ENCODE measurements around the gene TNS3.
"Not testable (repeated sequence)": the region's sequence is repeated elsewhere in the genome, so short reads cannot be mapped to it uniquely, and the experiment has no call there.

Gene TNS3

DNA sequence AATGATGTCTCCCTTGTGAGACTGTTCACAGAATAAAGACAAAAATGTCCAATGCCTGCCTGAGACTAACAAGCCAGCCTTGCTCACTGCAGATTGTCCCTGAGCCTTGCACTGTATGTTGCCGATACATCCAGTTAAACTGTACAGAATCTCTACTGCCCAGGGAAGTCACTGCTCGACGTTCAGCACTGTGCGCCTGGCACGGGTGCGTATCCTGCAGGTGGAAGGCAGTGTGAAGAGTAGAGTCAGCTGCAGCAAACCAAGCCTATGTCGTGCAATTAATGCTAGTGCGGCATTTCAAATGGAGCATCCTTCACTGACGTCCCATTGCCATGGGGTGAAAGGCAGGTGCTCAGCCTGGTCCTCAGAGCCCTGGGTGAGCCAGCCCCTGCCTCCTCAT is 132.9 kb downstream of the TNS3 start:
- H3K4me3 ChIP-seq (ENCODE audit: low read length): no peak overlapping the region
- no peak for DNase-seq (ENCODE audit: low read depth, low spot score)

DNA sequence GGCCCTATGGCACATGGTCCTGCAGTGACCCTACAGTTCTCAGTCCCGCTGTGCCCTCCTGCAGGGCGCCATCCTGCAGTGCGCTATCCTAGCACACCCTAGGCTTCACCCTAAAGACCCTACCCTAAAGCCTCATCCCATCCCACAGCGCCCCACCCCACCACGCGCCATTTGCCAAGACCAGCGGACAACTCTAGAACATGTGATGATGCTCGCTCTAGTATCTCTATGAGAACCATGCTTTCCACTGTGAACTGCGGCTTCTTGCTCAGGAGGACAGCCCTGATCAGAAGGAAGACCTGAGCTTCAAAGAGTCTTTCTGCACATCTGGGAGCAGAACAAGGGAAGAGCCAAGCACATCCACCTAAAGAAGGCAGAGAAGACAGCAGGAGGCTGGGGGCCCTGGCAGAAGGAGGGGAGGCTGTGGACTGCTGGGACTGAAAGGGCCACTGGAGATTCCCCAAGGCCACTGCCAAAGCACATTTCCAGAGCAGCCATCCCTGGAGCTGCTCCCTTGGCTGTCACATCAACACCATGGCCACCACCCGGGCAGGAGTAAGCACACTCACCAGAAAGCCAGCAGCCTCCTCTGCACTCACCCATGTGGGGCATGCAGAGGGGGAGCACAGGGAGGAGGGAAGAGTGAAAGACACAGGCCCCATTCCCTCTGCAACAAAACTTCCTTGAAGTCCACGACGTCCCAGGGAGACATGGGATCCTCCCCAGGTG is 134.1 kb downstream of the TNS3 start:
- DNase-seq (ENCODE audit: low read depth, low spot score): no peak
- H3K4me3 ChIP-seq (ENCODE audit: low read length): no peak overlapping the region

- no peak for DNase-seq (ENCODE audit: low read depth, low spot score)
- H3K4me3 ChIP-seq (ENCODE audit: low read length): no peak overlapping the region
These were observed 134.9 kb downstream of the TNS3 start for GRCh38 chr7:47446871-47447466.

DNA sequence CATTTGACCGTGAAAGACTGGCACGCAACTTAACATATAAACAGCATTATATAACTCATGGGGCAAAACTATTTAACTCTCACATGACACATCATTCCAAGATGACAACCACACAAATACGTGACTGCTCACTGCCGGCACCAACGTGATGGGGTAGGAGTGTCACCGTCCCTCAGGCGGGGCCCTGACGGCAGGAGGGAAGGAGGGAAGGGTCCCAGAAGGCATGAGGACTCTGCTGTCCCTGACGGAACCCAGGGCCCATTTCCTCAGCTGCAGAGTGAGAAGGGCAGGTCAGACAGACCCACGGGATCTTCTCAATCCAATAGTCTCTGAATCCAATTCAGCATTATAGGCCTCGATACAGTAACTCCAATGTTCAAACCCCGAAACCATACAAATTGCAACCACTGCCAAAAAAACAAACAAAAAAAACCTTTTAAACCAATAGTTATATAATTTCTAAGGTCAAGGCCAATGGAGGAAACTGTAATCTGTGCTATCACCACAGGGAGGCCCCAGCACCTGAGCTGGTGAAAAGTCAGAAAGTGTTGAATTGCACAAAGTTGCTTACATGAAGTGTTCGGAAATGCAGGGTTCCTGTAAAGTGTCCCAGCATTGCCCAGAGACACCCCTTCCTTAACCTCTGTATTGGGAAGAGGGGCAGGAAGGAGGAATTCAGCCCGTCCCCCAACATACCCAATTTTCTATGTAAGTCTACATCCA is 137.4 kb downstream of the TNS3 start:
- H3K4me3 ChIP-seq (ENCODE audit: low read length): no peak overlapping the region
- DNase-seq (ENCODE audit: low read depth, low spot score): no peak

GRCh38 chr7:47443049-47443448 is 138.9 kb downstream of the TNS3 start:
- DNase-seq (ENCODE audit: low read depth, low spot score): no peak

GRCh38 chr7:47442605-47442865 is 139.4 kb downstream of the TNS3 start:
- no peak for DNase-seq (ENCODE audit: low read depth, low spot score)
- H3K4me3 ChIP-seq (ENCODE audit: low read length): no peak overlapping the region

More at GRCh38 chr7:47443049-47443448, 138.9 kb downstream of the TNS3 start:
- H3K4me3 ChIP-seq (ENCODE audit: low read length): no peak overlapping the region

GRCh38 chr7:47441796-47442604 is 139.9 kb downstream of the TNS3 start:
- no peak for DNase-seq (ENCODE audit: low read depth, low spot score)
- no peak overlapping the region for H3K4me3 ChIP-seq (ENCODE audit: low read length)

DNA sequence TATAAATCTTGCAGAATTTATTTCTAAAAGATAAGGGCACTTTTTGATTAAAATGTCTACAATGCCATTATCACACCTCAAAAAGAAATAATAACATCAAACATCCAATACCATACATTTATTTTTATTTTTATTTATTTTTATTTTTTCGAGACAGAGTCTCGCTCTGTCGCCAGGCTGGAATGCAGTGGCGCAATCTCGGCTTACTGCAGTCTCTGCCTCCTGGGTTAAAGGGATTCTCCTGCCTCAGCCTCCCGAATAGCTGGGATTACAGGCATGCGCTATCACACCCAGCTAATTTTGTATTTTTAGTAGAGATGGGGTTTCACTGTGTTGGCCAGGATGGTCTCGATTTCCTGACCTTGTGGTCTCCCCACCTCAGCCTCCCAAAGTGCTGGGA is 140.9 kb downstream of the TNS3 start:
- H3K4me3 ChIP-seq (ENCODE audit: low read length); DNase-seq (ENCODE audit: low read depth, low spot score): not testable (repeated sequence)

GRCh38 chr7:47440320-47440719 is 141.6 kb downstream of the TNS3 start:
- DNase-seq (ENCODE audit: low read depth, low spot score): no peak
- no peak overlapping the region for H3K4me3 ChIP-seq (ENCODE audit: low read length)

GRCh38 chr7:47439181-47439667 is 142.7 kb downstream of the TNS3 start:
- DNase-seq (ENCODE audit: low read depth, low spot score): no peak
- no peak overlapping the region for H3K4me3 ChIP-seq (ENCODE audit: low read length)

DNA sequence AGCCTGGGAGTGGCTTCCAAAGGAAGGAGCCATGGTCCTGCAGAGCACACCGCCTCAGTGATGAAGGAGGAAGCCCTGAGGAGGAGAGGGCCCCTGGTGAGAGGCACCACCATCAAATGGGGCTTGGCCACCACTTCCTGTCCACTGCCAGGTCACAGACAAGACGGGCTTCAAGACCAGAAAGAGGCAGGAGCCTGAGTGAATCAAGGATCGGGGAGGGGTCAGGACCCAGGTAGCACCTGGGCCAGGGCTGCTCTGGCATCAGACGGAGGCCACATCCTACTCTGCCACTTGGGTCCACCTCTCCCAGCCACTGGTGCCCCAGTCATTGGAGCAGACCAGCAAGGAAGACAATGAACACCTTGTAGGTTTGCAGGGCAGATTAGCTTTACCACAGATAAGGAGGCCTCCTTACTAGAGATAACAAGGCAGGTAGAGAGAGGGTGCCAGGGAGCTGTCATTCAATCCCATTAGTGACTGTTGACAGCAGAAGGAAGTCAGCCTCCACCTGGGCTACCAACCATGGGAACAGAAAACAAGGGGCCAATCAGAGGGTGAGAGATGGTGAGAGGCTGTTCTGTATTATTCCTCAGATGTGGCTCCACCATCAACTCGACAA is 143.4 kb downstream of the TNS3 start:
- no peak overlapping the region for H3K4me3 ChIP-seq (ENCODE audit: low read length)
- DNase-seq (ENCODE audit: low read depth, low spot score): no peak

DNA sequence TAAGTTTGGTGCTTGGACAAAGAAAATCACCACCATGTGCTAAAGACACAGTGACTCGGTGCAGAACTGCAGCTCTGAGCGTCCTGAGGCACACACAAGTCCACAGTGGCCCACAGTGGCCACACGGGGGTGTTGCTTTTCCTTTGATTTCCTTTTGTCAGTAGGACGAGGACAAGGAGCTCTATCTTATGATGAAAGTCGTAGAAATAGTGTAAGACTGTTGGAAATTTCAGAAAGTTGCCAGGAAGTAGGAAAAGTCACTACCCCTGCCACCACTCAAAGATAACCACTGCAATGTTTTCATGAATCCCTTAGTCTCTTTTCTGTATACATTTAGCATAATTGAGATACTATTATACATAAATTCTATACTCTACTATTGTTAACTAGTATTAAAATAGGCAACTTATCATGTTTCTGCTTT is 146.0 kb downstream of the TNS3 start:
- no peak for DNase-seq (ENCODE audit: low read depth, low spot score)
- no peak overlapping the region for H3K4me3 ChIP-seq (ENCODE audit: low read length)

- no peak for DNase-seq (ENCODE audit: low read depth, low spot score)
- no peak overlapping the region for H3K4me3 ChIP-seq (ENCODE audit: low read length)
These were observed 148.4 kb downstream of the TNS3 start for GRCh38 chr7:47433564-47433895.

DNA sequence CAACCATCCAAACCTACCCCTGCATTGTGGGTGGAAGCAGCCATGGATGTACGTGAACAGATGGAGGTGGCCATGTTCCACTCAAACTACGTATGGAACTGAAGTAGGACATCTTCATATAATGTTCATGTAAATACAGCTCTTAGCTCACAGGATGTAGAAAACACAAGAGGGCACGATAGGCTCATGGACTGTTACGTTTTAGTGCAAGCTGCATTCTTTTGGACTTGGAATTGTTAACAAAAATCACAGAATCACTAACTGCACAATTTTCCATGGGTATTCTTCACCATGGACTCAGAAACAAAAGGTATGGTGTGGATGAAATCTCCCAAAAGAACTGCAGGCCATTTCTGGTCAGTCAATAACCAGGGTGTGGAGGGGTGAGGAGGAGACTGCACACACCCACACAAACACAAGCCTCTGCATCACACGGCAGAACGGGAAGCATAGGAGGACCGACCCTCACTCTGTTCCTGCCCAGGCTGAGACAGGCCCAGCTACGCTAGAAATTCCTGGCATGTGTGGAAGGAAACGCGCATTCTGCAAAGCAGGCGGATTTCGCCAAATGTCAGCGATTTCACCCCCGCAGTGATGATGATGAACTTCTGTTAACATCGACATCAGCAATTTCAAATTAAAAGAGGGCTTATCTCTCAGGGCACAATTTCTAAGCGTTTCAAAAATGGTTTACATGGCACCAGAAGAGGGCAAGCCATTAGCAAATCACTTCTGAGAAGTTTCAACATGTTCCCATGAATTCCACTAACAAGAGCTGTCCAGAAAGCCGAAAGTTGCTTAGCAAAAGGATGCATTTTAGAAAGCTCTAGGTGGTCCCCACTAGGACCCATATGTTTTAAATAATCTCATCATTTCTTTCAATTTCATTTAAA is 149.0 kb downstream of the TNS3 start:
- H3K4me3 ChIP-seq (ENCODE audit: low read length): no peak overlapping the region
- DNase-seq (ENCODE audit: low read depth, low spot score): no peak

- no peak for DNase-seq (ENCODE audit: low read depth, low spot score)
- H3K4me3 ChIP-seq (ENCODE audit: low read length): no peak overlapping the region
These were observed 151.5 kb downstream of the TNS3 start for GRCh38 chr7:47430422-47430821.

- no peak overlapping the region for H3K4me3 ChIP-seq (ENCODE audit: low read length)
- DNase-seq (ENCODE audit: low read depth, low spot score): no peak
These were observed 153.0 kb downstream of the TNS3 start for GRCh38 chr7:47428768-47429472.

- no peak overlapping the region for H3K4me3 ChIP-seq (ENCODE audit: low read length)
- no peak for DNase-seq (ENCODE audit: low read depth, low spot score)
These were observed 153.7 kb downstream of the TNS3 start for GRCh38 chr7:47428052-47428767.
